HepG2 (cell line): ENCODE results near the gene RMDN2. TPM values are rescaled to one million over a fixed set of nuclear protein-coding genes. Genes with fewer than 3 reads are reported as not detected.

Experiments
- ERF ChIP-seq: IDR thresholded peaks from 2 replicates; pipeline ENCODE4 v1.6.1; 2018; ENCODE audit warnings: missing biosample characterization, missing genetic modification reagents
- GATAD2A ChIP-seq: IDR thresholded peaks from 2 replicates; pipeline ENCODE4 v1.6.1; 2016
- KLF13 ChIP-seq: sonication (generic); formaldehyde crosslinking; IDR thresholded peaks from 2 replicates; pipeline ENCODE4 v1.4.0; 2020; ENCODE audit warnings: mild to moderate bottlenecking, missing genetic modification reagents
- KLF16 ChIP-seq, 2 experiments: sonication (generic) in 1 of 2; formaldehyde crosslinking in 1 of 2; IDR thresholded peaks; 2 replicates each; pipeline versions ENCODE4 v1.6.1 to v1.8.0; 2016 to 2023; ENCODE audit warnings: missing genetic modification reagents in 2 of 2, missing compliant biosample characterization in 1 of 2
- POGK ChIP-seq: sonication (generic); formaldehyde crosslinking; conservative IDR thresholded peaks from 2 replicates; pipeline ENCODE4 v1.8.0; 2022; ENCODE audit warnings: mild to moderate bottlenecking, moderate library complexity, missing genetic modification reagents
- POLR2AphosphoS5 ChIP-seq: IDR thresholded peaks from 2 replicates; pipeline ENCODE4 v1.6.1; 2012; ENCODE audit warnings: low read depth, low read length
- PRDM15 ChIP-seq: sonication (generic); formaldehyde crosslinking; IDR thresholded peaks from 2 replicates; pipeline ENCODE4 v1.4.0; 2020; ENCODE audit warnings: missing genetic modification reagents
- SYNCRIP ChIP-seq: fragments of 200-400 bp; formaldehyde crosslinking; IDR thresholded peaks from 2 replicates; pipeline ENCODE4 v1.6.1; 2018; ENCODE audit warnings: mild to moderate bottlenecking, low read depth, low read length; ENCODE audit not compliant: insufficient read depth
- TBX2 ChIP-seq: sonication (generic); formaldehyde crosslinking; IDR thresholded peaks from 2 replicates; pipeline ENCODE4 v1.5.0; 2020; ENCODE audit warnings: missing genetic modification reagents, mild to moderate bottlenecking, borderline replicate concordance
- TBX3 ChIP-seq: fragments of 450-650 bp; IDR thresholded peaks from 2 replicates; pipeline ENCODE4 v1.6.1; 2017; ENCODE audit warnings: antibody characterized with exemption, mild to moderate bottlenecking, inconsistent platforms, borderline replicate concordance
- TCF7 ChIP-seq: sonication (generic); IDR thresholded peaks from 2 replicates; pipeline ENCODE4 v1.6.1; 2016; ENCODE audit warnings: antibody characterized with exemption, low read depth
- TFAP4 ChIP-seq: sonication (generic); IDR thresholded peaks from 2 replicates; pipeline ENCODE4 v1.6.1; 2016; ENCODE audit warnings: low read depth, borderline replicate concordance
- YY1 ChIP-seq: IDR thresholded peaks from 2 replicates; pipeline ENCODE4 v1.6.1; 2011; ENCODE audit warnings: low read length, low read depth, moderate library complexity, mild to moderate bottlenecking; ENCODE audit not compliant: insufficient read depth, insufficient replicate concordance
- ZBTB26 ChIP-seq: IDR thresholded peaks from 2 replicates; pipeline ENCODE4 v1.6.1; 2016; ENCODE audit warnings: missing compliant biosample characterization, missing genetic modification reagents, borderline replicate concordance
- ZFY ChIP-seq: sonication (generic); formaldehyde crosslinking; IDR thresholded peaks from 2 replicates; pipeline ENCODE4 v1.4.0; 2020; ENCODE audit warnings: missing genetic modification reagents
- ZNF280B ChIP-seq: sonication (generic); formaldehyde crosslinking; IDR thresholded peaks from 2 replicates; pipeline ENCODE4 v1.5.0; 2020; ENCODE audit warnings: missing genetic modification reagents, mild to moderate bottlenecking, borderline replicate concordance
- ZNF333 ChIP-seq: sonication (generic); formaldehyde crosslinking; IDR thresholded peaks from 2 replicates; pipeline ENCODE4 v1.4.0; 2020; ENCODE audit warnings: mild to moderate bottlenecking, missing genetic modification reagents, borderline replicate concordance
- ZNF484 ChIP-seq: sonication (generic); formaldehyde crosslinking; IDR thresholded peaks from 2 replicates; pipeline ENCODE4 v1.5.1; 2020; ENCODE audit warnings: mild to moderate bottlenecking, low read depth, missing genetic modification reagents, borderline replicate concordance
- ZNF724P ChIP-seq: sonication (generic); formaldehyde crosslinking; IDR thresholded peaks from 2 replicates; pipeline ENCODE4 v1.8.0; 2022; ENCODE audit warnings: missing genetic modification reagents, borderline replicate concordance
- ZNF75D ChIP-seq: sonication (generic); formaldehyde crosslinking; IDR thresholded peaks from 2 replicates; pipeline ENCODE4 v1.8.1; 2023; ENCODE audit warnings: missing genetic modification reagents, mild to moderate bottlenecking, borderline replicate concordance
- ZNF792 ChIP-seq: IDR thresholded peaks from 2 replicates; pipeline ENCODE4 v1.6.1; 2016
- ZSCAN22 ChIP-seq: sonication (generic); formaldehyde crosslinking; IDR thresholded peaks from 2 replicates; pipeline ENCODE4 v1.4.0; 2020; ENCODE audit warnings: mild to moderate bottlenecking, missing genetic modification reagents
- polyA plus RNA-seq, 8 experiments: library from polyadenylated mRNA; depleted of rRNA in 3 of 8; stranded (reverse) in 7 of 8; unstranded in 1 of 8; fragments of >200 nt; fragmentation: Illumina TruSeq in 4 of 8; extraction: Trizol in 4 of 8; gene quantifications; 2 replicates each; pipeline versions ENCODE4 v1.2.1 to v1.2.3, GENCODE V29; 2011 to 2016; ENCODE audit warnings: low read depth in 4 of 8, missing spikeins in 1 of 8, mixed read lengths in 1 of 8; ENCODE audit not compliant: insufficient read depth in 1 of 8
- total RNA-seq, 5 experiments: library from RNA; depleted of rRNA; stranded (reverse); fragments of >200 nt; fragmentation: Illumina TruSeq; extraction: Trizol; gene quantifications; 2 replicates each; pipeline ENCODE4 v1.2.3, GENCODE V29; 2016; ENCODE audit warnings: low read depth in 1 of 5

The RMDN2 gene
- total and polyA plus RNA-seq, 2 of the 13 experiments (the other 11 are each of a cell fraction or from before 2014, with no cell fraction given): 2.3 to 8.9 TPM

GRCh38 chr2:37920570-37920969, 4.5 kb upstream of the RMDN2 start (continued):
- TF ChIP-seq TBX3 (no peak), YY1 (no peak), TFAP4 (0 out of 2 replicates have a peak, but pooled peaks have one; percentile 9), ZBTB26 (CRISPR knock-in tag) (no peak), ZNF484 (CRISPR knock-in tag) (no peak), PRDM15 (CRISPR knock-in tag) (no peak), ZNF280B (CRISPR knock-in tag) (no peak), GATAD2A (CRISPR knock-in tag) (peak; percentile 94), TCF7 (peak; percentile 53), ZNF333 (CRISPR knock-in tag) (no peak), KLF13 (no peak), POLR2AphosphoS5 (no peak), SYNCRIP (no peak), ZFY (CRISPR knock-in tag) (no peak), ZNF792 (CRISPR knock-in tag) (0 out of 2 replicates have a peak, but pooled peaks have one; percentile 20), ZSCAN22 (no peak), ZNF75D (CRISPR knock-in tag) (no peak), ZNF724P (CRISPR knock-in tag) (no peak), POGK (CRISPR knock-in tag) (no peak), TBX2 (CRISPR knock-in tag) (peak; percentile 55; the same call in 1 of the 2 replicates), KLF16 (CRISPR knock-in tag; IDR thresholded peaks at IDR 0.05) (no peak; a peak in 1 of 4 replicates), ERF (CRISPR knock-in tag) (no peak)
